HEK293T (cell line): ENCODE measurements around the gene CCR2.

Experiments used
- CTCF ChIA-PET: fragments of 350-600 bp; formaldehyde crosslinking; extraction: SDS; loops from one replicate; lab custom pipeline; 2021; ENCODE audit warnings: antibody characterized with exemption, inconsistent platforms; lab: Yijun Ruan, JAX
- POLR2A ChIA-PET: fragments of 350-600 bp; formaldehyde crosslinking; extraction: SDS; loops from one replicate; lab custom pipeline; 2020; ENCODE audit warnings: antibody characterized with exemption, inconsistent platforms; lab: Yijun Ruan, JAX
- DNase-seq: peaks from one replicate; pipeline ENCODE4 v3.0.0; 2012; ENCODE audit warnings: mixed read lengths; ENCODE audit errors: extremely low spot score
- ARNT ChIP-seq: fragments of 450-650 bp; IDR thresholded peaks from 2 replicates; pipeline ENCODE4 v1.6.1; 2017; ENCODE audit warnings: mild to moderate bottlenecking
- BHLHE40 ChIP-seq: fragments of 450-650 bp; IDR thresholded peaks from 2 replicates; pipeline ENCODE4 v1.6.1; 2016; ENCODE audit warnings: mild to moderate bottlenecking, moderate library complexity, borderline replicate concordance
- CTBP1 ChIP-seq: fragments of 450-650 bp; IDR thresholded peaks from 2 replicates; pipeline ENCODE4 v1.6.1; 2016; ENCODE audit warnings: borderline replicate concordance
- ELF4 ChIP-seq: fragments of 450-650 bp; IDR thresholded peaks from 2 replicates; pipeline ENCODE4 v1.6.1; 2017; ENCODE audit warnings: antibody characterized with exemption
- FOXA1 ChIP-seq: fragments of 450-650 bp; IDR thresholded peaks from 2 replicates; pipeline ENCODE4 v1.6.1; 2016; ENCODE audit warnings: mild to moderate bottlenecking
- FOXK2 ChIP-seq: fragments of 450-650 bp; IDR thresholded peaks from 2 replicates; pipeline ENCODE4 v1.6.1; 2016; ENCODE audit warnings: mild to moderate bottlenecking
- FOXM1 ChIP-seq: fragments of 450-650 bp; IDR thresholded peaks from 2 replicates; pipeline ENCODE4 v1.6.1; 2017; ENCODE audit warnings: mild to moderate bottlenecking, borderline replicate concordance
- HDGF ChIP-seq: fragments of 450-650 bp; IDR thresholded peaks from 2 replicates; pipeline ENCODE4 v1.6.1; 2017; ENCODE audit warnings: antibody characterized with exemption, borderline replicate concordance
- L3MBTL2 ChIP-seq: fragments of 450-650 bp; conservative IDR thresholded peaks from 2 replicates; pipeline ENCODE4 v1.6.1; 2016; ENCODE audit warnings: mild to moderate bottlenecking
- LEF1 ChIP-seq: fragments of 450-650 bp; IDR thresholded peaks from 2 replicates; pipeline ENCODE4 v1.6.1; 2017; ENCODE audit warnings: mild to moderate bottlenecking, borderline replicate concordance
- NFRKB ChIP-seq: fragments of 450-650 bp; IDR thresholded peaks from 2 replicates; pipeline ENCODE4 v1.6.1; 2016; ENCODE audit warnings: mild to moderate bottlenecking, moderate library complexity
- SP1 ChIP-seq: fragments of 450-650 bp; IDR thresholded peaks from 2 replicates; pipeline ENCODE4 v1.6.1; 2017
- SUZ12 ChIP-seq: fragments of 450-650 bp; IDR thresholded peaks from 2 replicates; pipeline ENCODE4 v1.6.1; 2016; ENCODE audit warnings: mild to moderate bottlenecking
- TARDBP ChIP-seq: fragments of 450-650 bp; IDR thresholded peaks from 2 replicates; pipeline ENCODE4 v1.6.1; 2016
- ZNF384 ChIP-seq: fragments of 450-650 bp; IDR thresholded peaks from 2 replicates; pipeline ENCODE4 v1.6.1; 2016
- TF ChIP-seq, protein P1 (sequence below): fragments of 450-650 bp; IDR thresholded peaks from 2 replicates; pipeline ENCODE4 v1.6.1; 2016

The CCR2 gene

DNA sequence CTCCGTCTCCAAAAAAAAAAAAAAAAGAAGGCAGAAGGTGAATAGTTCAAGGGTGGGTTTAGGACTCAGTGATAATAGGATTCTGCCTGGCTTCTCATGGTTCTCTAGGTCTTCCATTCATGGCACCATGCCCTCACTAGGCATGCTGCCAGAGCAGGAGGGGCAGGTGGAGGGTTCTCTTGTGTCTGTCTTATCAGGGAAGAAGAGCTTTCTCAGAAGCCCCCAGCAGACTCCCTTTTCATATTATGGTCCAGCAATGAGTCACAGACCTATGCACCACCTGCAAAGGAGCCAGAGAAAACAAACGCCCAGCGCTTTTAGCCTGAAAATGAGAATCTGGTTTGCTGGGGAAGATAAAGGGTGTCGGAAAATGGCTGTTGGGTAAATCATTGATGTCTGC, 3.0 kb downstream of the CCR2 start:
- DNase-seq: no peak
- CTCF ChIA-PET: no interaction called here
- TF ChIP-seq FOXK2: no peak
- no peak for TF ChIP-seq SP1
- TF ChIP-seq, protein P1, sequence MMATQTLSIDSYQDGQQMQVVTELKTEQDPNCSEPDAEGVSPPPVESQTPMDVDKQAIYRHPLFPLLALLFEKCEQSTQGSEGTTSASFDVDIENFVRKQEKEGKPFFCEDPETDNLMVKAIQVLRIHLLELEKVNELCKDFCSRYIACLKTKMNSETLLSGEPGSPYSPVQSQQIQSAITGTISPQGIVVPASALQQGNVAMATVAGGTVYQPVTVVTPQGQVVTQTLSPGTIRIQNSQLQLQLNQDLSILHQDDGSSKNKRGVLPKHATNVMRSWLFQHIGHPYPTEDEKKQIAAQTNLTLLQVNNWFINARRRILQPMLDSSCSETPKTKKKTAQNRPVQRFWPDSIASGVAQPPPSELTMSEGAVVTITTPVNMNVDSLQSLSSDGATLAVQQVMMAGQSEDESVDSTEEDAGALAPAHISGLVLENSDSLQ: no peak
- no peak for TF ChIP-seq TARDBP
- TF ChIP-seq FOXM1: no peak
- TF ChIP-seq LEF1: no peak
- no peak for TF ChIP-seq ZNF384
- POLR2A ChIA-PET: no interaction called here

DNA sequence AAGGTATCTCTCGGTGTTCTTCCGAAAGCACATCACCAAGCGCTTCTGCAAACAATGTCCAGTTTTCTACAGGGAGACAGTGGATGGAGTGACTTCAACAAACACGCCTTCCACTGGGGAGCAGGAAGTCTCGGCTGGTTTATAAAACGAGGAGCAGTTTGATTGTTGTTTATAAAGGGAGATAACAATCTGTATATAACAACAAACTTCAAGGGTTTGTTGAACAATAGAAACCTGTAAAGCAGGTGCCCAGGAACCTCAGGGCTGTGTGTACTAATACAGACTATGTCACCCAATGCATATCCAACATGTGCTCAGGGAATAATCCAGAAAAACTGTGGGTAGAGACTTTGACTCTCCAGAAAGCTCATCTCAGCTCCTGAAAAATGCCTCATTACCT, 4.6 kb downstream of the CCR2 start:
- ChIA-PET CTCF (no interaction called here), POLR2A (no interaction called here)
- no peak for DNase-seq
- no peak for TF ChIP-seq HDGF
- TF ChIP-seq FOXK2: no peak
- no peak for TF ChIP-seq SP1
- no peak for TF ChIP-seq TARDBP
- no peak for TF ChIP-seq FOXM1
- TF ChIP-seq ARNT: no peak
- TF ChIP-seq L3MBTL2: no peak
- TF ChIP-seq CTBP1: no peak
- TF ChIP-seq NFRKB: no peak
- TF ChIP-seq ELF4: no peak
- TF ChIP-seq, protein P1: no peak
- TF ChIP-seq SUZ12: no peak
- no peak for TF ChIP-seq ZNF384
- no peak for TF ChIP-seq FOXA1
- TF ChIP-seq LEF1: no peak
- no peak for TF ChIP-seq BHLHE40

DNA sequence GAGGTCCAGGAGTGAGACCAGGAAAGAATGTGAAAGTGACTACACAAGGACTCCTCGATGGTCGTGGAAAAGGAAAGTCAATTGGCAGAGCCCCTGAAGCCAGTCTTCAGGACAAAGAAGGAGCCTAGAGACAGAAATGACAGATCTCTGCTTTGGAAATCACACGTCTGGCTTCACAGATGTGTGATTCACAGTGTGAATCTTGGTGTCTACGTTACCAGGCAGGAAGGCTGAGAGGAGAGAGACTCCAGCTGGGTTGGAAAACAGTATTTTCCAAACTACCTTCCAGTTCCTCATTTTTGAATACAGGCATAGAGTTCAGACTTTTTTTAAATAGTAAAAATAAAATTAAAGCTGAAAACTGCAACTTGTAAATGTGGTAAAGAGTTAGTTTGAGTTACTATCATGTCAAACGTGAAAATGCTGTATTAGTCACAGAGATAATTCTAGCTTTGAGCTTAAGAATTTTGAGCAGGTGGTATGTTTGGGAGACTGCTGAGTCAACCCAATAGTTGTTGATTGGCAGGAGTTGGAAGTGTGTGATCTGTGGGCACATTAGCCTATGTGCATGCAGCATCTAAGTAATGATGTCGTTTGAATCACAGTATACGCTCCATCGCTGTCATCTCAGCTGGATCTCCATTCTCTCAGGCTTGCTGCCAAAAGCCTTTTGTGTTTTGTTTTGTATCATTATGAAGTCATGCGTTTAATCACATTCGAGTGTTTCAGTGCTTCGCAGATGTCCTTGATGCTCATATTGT, 6.0 kb downstream of the CCR2 start:
- ChIA-PET POLR2A (no interaction called here), CTCF (interaction anchor here (0.6 kb wide), 1 partner anchor 10 kb away, joined by 3 read pairs; no protein-coding TSS in a partner anchor)
- no peak for DNase-seq
- TF ChIP-seq, protein P1: no peak
- TF ChIP-seq FOXA1 (no peak), ARNT (no peak), ZNF384 (no peak), SUZ12 (no peak), NFRKB (no peak), BHLHE40 (no peak), LEF1 (no peak)

DNA sequence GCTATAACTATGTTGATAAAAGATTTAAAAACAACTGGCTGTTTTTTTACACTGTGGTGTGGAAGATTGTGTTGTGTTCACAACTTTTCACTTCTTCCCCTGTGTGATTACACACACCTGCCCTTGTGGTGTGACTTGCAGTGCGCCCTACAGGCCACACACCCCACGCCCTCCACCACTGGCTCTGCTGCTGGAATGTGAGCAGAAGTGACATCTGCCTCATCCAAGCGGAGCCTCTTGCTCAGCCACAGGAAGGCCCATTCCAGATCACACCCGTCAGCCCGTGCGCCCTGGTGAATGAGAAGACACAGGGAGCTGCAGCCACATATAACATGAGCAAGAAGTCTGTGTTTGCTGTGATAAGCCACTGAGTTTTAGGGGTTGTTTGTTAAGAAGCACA, 7.0 kb downstream of the CCR2 start:
- no peak for DNase-seq
- TF ChIP-seq HDGF (no peak), SP1 (no peak), LEF1 (no peak), NFRKB (no peak), FOXK2 (no peak), FOXM1 (no peak), ELF4 (no peak), ZNF384 (no peak), CTBP1 (no peak), FOXA1 (no peak), TARDBP (no peak), BHLHE40 (no peak), L3MBTL2 (no peak), ARNT (no peak), SUZ12 (no peak)
- TF ChIP-seq, protein P1: no peak
- CTCF ChIA-PET: no interaction called here
- POLR2A ChIA-PET: no interaction called here

DNA sequence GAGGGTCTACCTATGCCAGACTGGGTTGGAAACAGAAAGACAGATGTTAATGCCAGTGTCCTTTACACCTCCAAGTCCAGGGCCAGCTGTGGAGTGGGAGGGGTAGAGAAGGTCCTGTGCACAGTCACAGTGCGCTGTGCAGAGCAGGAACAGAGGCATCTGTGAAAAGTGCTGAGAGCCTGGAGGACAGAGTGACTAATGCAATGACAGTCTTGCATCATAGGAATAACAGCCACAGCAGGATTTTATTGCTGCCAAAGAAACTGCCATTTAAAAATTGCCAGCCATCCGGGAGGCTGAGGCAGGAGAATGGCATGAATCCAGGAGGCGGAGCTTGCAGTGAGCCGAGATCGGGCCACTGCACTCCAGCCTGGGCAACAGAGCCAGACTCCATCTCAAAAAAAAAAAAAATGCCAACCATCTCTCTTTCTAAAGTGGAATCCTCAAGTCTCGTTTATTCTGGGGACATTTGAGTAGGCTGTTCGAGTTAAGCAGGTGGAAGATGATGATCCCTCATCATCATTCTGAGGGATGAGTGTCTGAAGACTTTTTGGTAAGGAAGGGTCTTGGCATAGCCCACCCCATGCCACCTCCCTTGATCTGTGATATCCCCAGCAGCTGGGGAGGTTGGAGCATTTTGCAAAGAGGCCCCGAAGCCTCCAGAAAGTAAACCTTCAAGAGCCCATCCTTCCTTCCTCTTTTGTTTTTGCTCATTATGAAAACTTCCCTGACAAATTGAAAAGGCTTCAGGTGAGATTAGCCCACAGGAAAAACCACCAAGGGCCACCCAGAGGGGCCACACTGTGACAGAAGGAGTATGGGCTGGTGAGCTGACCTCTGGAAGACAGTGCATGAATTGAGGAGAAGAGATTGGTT, 7.7 kb downstream of the CCR2 start:
- TF ChIP-seq LEF1 (no peak), FOXM1 (no peak), L3MBTL2 (no peak), ARNT (no peak), HDGF (no peak)
- ChIA-PET CTCF (no interaction called here), POLR2A (no interaction called here)
- no peak for DNase-seq

DNA sequence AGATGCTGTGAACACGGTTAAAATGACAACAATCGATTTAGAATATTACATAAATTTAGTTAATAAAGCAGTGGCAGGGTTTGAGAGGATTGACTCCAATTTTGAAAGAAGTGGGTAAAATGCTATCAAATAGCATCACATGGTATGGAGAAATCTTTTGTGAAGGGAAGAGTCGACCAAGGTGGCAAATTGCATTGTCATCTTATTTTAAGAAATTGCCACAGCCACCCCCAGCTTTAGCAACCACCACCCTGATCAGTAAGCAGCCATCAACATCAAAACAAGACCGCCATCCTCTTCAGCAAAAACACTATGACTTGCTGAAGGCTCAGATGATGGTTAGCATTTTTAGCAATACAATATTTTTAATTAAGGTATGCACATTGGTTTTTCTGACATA, 11.1 kb downstream of the CCR2 start:
- ChIA-PET POLR2A (no interaction called here), CTCF (no interaction called here)
- no peak for TF ChIP-seq LEF1
- TF ChIP-seq ARNT: no peak
- no peak for DNase-seq
